GM19452 (cell line): ENCODE measurements around the gene FBL.
"Not testable (repeated sequence)": the region's sequence is repeated elsewhere in the genome, so short reads cannot be mapped to it uniquely, and the experiment has no call there.

ENCODE experiments used
- ATAC-seq: cut with Tn5 transposase; IDR thresholded peaks from one replicate; pipeline ENCODE4 v1.9.1; 2021; ENCODE audit not compliant: unreplicated experiment

The FBL gene

DNA sequence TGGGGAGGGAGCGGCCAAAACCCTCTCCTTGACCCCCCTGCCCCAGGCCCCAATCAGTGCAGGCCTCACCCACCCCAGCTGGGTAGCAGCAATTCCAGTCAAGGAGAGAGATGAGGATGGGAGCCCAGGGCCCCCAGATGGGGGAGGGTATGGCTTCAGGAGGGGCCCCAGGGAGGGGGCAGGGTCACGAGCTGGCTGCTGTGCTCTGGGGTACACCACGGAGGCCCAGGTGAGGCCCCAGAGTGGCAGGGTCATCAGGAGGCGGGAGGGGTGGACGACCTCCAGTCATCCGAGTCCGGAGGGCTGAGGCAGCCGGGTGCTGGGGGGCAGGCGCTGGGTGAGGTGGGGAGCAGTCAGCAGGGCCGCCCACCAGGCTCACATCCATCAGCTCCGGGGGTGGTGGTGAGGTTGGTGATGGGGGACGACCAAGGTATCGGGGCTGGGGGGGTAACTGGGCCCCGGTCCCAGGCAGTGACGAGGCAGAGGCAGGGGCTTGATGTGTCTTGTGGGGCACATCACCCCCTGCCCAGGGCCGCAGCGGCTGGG is 20.6 kb downstream of the FBL start:
- no peak for ATAC-seq

DNA sequence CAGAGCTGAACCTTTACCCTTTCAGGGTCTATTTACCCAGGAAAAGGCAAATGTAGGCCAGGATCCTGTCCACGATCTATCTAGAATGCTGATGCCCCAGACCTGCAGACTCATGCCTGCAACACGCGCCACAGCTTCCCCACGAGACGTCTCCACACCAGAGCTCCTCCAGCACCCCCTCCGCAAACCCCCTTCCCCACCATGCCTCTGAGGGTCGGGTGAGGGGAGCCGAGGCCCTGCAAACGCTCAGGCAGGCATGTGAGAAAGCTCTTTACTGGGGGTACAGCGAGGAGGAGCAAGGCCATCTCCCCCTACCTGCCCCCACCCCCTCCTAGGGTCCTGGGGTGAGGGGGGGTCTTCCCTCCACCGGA is 21.1 kb downstream of the FBL start:
- ATAC-seq: no peak

DNA sequence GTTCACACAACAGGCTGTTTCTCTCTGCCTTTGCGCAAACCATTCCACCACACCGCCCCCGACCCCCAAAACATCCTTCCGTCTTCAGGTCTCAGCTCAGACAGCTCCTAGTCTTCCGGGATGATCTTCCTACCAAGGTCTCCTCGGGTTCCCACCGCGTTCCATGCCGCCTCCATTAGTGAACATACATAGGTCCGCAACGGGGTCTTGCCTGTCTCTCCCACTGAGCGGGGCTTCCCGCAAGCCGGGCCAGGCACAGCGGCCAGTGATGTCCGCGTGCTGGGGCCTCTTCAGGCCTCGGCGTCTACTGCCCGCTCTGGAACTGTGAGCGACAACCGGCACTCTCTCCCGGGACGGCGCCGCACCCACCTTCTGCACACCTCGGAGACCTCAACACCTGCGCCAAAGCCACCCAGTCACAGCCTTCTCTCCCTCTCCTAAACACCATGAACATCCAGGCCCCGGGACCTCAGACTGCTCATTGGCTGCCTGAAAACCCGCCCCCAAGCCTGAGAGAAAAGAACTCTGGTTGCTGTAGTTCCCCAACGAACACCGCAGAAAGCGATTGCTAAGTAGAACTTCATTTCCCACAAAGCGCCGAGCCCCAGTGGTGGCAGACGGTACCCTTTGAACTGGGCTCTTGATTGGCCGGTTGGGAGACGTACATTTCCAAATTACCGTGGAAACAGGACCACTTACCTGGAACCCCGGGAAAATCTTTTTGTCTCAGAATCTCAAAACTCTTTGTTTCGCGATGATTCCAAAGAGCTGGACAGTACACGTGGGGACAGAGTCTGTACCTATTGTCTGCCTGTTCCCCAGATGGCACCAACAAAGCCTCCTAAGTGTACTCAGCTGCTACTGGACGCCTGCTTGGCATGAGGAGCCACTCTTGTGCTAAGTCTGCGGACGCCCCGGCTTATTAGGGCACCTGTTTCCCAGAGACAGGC is 21.8 kb downstream of the FBL start:
- ATAC-seq: peak; percentile 92

DNA sequence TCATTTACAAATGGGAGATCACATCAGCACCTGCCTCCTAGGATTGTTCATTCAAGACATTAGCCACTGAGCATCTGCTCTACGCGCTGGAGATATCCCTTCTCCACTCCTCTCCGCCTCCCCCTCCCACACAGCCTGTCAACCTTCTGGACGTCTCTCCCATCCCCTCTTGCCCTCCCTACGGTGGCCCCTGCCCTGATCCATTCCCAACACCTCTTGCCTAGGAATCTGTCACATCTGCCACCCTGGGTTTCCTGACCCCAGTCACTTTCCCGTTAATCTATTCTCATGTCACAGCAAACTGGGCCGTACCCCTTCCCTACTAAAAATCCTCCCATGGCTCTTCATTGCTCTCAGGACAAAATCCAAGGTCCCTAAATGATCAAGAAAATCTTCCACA is 22.5 kb downstream of the FBL start:
- no peak for ATAC-seq

DNA sequence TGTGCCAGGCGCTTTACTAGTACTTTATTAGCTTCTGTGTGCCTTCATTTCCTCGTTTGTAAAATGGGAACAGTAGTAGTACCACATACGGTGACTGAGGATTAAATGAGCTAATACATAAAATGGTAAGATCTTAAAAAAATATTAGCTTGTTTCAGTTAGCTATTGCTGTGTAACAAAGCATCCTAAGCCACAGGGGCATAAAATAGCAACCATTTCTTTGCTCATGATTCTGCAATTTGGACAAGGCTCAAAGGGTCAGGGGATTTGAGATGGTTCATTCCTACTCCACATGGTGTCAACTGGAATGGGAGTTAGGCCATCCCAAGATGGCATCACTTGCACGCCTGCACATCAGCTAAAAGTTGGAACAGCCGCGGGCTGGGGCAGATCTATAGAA is 25.5 kb downstream of the FBL start:
- ATAC-seq: no peak

DNA sequence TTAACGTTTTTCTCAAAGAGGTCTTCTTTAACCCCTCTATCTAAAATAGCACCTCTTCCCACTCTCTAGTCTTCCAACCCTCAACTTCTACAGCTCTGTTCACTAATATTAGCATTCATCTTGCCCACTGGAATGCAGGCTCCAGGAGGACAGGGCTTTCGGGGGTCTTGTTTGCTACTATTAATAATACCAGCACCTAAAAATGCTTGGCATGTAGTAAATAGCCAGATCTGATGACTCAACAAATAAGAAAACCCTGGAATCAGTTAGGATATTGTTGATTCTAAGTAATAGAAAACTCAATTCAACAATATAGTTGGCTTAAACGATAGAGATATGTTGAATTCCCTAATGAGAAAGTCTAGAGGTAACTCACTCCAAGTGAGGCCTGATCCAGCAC is 26.4 kb downstream of the FBL start:
- no peak for ATAC-seq

DNA sequence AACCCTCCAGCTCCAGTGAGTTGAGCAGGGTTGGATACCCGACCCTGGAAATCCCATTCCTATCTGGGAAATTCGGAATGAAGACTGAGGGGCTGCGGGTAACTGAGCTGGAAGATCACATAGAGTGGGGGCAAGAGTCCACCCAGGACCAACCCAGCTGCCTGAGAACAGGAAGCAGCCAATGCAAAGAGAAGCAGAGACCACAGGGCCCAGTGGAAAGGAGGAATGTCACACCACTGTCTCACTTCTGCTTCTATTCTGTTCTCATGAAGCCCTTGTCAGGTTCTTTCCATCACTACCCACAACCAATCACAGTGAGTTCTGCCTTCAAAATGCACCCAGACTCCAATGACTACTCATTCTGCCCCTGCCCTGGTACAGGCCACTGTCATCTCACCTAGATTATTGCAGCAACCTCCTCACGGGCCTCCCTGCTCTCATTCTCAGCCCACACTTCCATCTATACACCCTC is 27.5 kb downstream of the FBL start:
- ATAC-seq: peak; percentile 80

DNA sequence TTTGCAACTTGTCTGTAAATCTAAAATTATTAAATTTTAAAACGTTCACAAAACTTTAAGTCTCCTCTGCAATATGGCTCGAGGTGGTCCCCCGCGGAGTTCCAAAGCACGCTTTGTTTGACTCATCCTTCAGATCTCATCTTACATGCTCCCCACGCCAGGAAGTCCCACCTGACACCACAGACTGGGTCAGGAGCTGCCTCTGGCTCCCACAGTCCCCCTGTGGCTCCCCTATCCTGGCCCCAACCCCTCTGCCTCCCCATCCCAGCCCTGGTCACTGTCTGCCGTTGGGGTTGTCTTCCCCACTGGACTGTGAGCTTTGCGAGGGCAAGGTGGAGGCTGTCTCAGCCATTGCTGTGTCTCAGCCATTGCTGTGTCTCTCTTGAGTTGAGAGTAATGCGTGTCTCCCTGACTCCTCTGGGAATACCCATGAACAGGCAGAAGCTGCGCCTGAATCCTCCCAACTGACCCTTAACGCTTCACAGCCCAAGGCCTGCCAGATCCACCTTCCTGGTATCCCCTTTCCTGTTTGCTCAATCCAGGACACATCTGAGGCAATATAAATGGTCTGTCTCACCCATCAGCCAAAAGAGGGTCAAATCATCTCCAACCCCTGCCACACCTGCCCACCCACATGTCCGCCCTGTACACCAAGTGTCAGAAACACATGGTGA is 28.2 kb downstream of the FBL start:
- ATAC-seq: no peak

DNA sequence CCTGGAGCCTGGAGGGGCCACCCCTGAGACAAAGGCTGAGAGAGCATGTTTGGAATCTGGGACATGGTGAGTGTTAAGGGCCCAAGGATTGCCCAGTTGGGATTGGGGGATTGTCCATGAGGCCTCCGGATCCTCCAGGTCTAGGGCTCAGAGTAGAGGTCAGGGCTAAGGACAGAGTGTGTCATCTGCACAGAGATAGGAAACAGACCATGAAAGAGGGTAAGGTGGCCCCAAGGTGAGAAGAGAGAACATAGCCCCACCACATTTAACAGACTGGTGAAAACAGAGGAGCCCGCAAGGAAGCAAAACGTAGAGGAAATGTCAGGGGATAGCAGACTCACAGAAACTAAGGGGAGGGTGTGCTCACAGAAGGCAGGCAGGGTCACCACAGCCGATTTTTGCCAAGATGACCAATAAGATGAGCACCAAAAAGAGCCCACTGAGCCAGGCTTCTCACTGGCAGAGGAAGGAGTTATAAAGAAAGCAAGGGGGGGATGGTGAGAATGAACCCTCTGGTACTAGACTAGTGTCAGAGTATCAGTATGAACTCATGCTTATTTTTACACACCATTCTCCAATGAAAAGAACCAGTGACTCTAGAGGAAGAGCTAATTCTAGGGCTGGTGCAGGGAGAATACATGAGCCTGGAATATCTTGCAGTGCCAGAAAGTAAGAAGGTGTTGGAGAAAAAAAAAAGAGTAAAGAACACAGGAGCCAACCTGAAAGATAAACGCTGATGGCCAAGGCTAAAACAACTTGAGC is 29.7 kb downstream of the FBL start:
- ATAC-seq: no peak

DNA sequence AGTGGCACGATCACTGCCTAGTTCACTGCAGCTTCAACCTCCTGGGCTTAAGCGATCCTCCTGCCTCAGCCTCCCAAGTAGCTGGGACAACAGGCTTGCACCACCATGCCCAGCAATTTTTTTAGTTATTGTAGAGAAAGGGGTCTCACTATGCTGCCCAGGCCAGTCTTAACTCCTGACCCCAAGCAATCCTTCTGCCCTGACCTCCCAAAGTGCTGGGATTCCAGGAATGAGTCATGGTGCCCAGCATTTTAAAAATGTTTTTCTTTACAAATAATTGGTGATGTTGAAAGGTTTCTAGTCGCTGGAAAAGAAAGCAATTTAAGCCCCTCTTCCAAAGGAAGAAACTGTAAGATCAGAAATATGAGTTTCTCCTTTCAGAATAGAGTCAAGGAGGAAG is 31.6 kb downstream of the FBL start:
- ATAC-seq: no peak

DNA sequence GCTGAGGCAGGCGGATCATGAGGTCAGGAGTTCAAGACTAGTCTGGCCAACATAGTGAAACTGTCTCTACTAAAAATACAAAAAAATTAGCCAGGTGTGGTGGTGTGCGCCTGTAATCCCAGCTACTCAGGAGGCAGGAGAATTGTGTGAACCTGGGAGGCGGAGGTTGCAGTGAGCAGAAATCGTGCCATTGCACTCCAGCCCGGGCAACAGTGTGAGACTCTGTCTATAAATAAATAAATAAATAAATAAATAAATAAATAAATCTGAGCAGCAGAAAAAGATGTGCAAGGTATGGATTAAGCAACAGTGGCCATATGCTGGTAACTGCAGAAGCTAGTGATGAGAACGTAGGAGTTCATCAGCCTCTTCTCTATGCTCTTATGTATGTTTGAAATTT is 32.1 kb downstream of the FBL start:
- not testable (repeated sequence) for ATAC-seq

DNA sequence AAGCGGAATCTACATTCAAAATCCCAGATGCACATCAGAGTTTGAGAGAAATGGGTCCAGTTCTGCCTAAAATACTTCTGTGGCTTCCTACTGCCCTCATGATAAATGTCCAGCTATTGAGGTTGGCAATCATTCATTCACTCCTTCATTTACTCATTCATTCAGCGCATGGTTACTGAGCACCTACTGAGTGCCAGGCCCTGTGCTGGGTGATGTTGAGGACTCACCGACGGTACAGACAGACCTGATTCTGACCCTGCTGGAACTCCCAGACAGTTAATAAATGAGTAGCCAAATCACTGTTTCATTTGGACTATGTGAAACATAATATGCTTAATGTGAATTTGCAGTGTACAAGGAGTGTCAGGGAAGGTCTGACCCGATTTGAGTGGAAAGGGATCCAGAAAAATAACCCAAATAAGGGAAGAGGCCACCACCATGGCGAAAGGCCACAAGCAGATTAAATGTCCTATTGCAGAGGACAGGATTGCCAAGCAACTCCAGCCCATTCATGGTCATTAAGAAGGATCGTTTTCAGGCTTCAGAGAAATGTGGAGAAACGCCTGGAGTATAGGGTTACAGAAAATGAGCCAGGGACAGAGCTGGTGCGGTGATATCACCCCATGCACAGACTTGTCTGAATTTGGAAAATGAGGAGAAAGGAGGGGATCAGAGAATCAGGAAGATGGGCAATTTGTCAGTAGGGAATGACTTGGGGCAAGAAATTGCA is 32.8 kb downstream of the FBL start:
- ATAC-seq: no peak

DNA sequence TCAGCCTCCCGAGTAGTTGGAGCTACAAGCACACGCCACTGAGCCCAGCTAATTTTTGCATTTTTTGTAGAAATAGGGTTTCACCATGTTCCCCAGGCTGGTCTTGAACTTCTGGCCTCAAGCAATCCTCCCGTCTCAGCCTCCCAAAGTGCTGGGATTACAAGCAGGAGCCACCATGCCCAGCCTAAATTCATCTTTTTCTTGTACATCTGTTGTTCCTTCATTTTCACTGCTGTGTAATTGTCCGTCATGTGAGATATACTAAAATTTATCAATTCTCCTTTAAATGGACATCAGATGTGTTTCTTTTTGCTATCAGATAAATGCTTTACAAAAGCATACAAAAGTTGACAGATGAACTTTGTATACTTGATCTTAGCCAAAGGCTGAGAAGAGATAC is 35.1 kb downstream of the FBL start:
- no peak for ATAC-seq

DNA sequence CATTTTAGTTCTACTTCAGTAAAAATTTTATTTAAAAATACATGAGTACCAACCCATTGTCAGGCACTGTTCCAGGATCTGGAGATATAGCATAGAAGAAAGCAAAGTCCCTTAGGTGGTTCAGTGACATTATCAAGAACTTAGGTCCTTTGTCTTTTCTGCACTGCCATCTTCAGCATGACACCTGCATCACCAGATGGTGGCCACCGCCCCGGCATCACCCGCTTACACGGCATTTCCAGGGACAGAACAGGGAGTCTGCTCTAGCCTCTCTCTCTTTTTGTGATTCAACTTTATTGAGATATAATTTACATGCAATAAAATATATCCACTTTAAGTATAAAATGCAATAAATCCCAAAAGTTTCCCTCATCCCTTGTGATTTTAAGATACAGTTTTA is 35.8 kb downstream of the FBL start:
- no peak for ATAC-seq

DNA sequence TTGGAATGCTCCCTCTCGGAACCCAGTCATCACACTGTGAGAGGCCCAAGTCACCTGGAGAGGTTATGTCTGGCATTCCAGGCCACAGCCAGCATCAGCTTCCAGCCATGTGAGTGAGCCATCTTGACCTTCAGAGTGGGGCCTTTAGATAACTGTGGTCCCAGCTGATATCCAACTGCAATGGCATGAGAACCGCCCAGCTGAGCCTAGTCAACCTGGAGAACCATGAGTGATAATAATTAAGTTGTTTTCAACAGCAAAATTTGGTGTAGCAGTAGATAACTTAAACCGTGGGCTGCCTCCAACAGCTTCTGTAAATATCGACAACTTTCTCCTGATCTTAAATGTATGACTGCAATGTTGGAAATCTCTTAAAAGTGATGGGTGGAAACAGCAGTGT is 36.8 kb downstream of the FBL start:
- ATAC-seq: no peak

DNA sequence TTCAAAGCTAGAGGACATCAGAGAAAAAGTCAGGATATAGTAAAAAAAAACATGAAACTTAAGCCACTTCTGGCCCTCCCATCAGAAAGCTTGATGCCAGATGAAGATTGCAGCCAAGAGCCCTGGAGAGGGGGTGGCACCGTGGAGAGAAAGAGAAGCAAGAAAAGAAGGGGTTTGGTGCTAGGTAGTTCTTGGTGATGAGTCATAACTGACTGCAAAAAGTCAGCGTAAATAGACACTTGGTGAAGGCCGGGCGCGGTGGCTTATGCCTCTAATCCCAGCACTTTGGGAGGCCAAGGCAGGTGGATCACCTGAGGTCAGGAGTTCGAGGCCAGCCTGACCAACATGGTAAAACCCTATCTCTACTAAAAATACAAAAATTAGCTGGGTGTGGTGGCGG is 37.5 kb downstream of the FBL start:
- ATAC-seq: not testable (repeated sequence)

DNA sequence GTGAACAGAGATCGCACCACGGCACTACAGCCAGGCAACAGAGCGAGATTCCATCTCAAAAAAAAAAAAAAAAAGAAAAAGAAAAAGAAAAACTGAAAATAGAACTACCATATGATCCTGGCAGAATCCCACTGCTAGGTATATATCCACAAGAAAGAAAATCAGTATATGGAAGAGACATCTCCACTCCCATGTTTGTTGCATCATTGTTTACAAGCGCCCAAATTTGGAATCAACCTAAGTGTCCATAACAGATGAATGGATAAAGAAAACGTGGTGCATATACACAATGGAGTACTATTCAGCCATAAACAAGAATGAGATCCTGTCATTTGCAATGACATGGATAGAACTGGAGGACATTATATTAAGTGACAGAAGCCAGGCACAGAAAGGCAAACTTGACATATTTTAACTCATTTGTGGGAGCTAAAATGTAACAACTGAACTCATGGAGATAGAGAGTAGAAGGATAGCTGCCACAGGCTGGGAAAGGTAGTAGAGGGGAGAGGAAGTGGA is 38.3 kb downstream of the FBL start:
- no peak for ATAC-seq

DNA sequence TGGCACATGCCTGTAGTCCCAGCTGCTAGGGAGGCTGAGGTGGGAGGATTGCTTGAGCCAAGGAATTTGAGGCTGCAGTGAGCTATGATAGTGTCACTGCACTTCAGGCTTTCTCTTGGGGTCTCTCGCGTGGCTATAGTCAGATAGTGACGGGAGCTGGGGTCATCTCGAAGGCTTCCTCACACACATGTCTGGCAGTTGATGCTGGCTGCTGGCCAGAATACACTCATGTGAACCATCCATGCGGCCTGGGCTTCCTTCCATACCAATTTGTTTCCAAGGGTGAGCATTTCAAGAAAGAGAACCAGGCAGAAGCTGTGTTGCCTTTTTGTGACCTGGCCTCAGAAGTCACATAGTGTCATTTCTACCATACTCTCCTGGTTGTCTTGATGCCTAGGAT is 41.1 kb downstream of the FBL start:
- ATAC-seq: no peak

DNA sequence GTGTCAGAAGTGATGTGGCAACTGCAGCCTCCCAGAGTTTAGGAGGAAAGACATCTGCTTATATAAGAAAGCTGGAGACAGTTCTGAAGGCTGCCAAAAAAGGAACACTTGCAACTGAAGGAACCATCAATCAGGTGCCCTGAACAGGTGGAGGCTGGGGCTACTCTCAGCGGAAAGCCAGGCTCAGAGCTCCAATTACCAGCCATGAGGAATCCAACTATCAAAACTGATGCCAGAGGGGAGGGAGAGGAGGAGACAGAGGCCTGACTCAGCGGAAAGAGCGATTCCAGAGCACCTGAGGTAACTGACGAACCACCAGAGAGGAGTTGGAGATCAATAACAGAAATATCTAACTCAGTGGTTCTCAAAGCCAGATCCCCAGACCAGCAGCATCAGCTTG is 43.2 kb downstream of the FBL start:
- ATAC-seq: no peak

DNA sequence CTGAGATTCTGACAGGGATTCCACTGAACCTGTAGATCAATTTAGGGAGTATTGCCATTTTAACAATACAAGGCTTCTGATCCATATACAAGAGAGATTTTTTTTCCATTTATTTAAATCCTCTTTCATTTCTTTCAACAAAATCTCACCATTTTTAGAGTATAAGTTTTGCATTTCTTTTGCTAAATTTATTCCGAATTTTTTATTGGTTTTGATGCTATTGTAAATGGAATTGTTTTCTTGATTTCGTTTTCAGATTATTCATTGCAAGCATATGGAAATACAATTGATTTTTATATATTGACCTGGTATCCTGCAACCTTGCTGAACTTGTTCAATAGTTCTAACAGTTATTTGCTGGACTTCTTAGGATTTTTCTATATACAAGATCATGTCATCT is 49.1 kb downstream of the FBL start:
- ATAC-seq: no peak
